GM23338 (cell line): ENCODE data around the gene PRKACA. TPM values are rescaled to one million over a fixed set of nuclear protein-coding genes. Genes with fewer than 3 reads are reported as not detected.
"Not testable (repeated sequence)": the region's sequence is repeated elsewhere in the genome, so short reads cannot be mapped to it uniquely, and the experiment has no call there.

Experiments used
- ATAC-seq: fragments of 200-7000 bp; cut with Tn5 transposase; 3 replicates; pipeline ENCODE4 v1.9.1; 2020
- DNase-seq: peaks from one replicate; pipeline ENCODE4 v3.0.0-alpha.2; 2015; ENCODE audit warnings: low spot score
- H2AFZ ChIP-seq: fragments of 200-600 bp; sonication (generic); 2 replicates; pipeline ENCODE4 v1.8.0; 2016; ENCODE audit warnings: antibody characterized with exemption, mild to moderate bottlenecking, moderate library complexity
- H3F3A ChIP-seq: fragments of 200-600 bp; sonication (generic); replicated peaks from 2 replicates; pipeline ENCODE4 v1.8.0; 2017; ENCODE audit warnings: antibody characterized with exemption, mixed run types, low read depth
- H3K27ac ChIP-seq: fragments of 200-600 bp; sonication (generic); 2 replicates; pipeline ENCODE4 v1.6.1; 2016; ENCODE audit warnings: low read depth
- H3K27me3 ChIP-seq: fragments of 200-600 bp; sonication (generic); 2 replicates; pipeline ENCODE4 v1.8.0; 2016; ENCODE audit warnings: mild to moderate bottlenecking, mixed run types, moderate library complexity; ENCODE audit not compliant: insufficient read depth
- H3K36me3 ChIP-seq: fragments of 200-600 bp; sonication (generic); 2 replicates; pipeline ENCODE4 v1.8.0; 2016; ENCODE audit warnings: mild to moderate bottlenecking; ENCODE audit not compliant: insufficient read depth
- H3K4me1 ChIP-seq: fragments of 200-600 bp; sonication (generic); 2 replicates; pipeline ENCODE4 v1.8.0; 2016; ENCODE audit warnings: mild to moderate bottlenecking, moderate library complexity; ENCODE audit not compliant: insufficient read depth
- H3K4me2 ChIP-seq: fragments of 200-600 bp; sonication (generic); 2 replicates; pipeline ENCODE4 v1.7.1; 2017; ENCODE audit warnings: mixed run types
- H3K4me3 ChIP-seq: fragments of 200-600 bp; sonication (generic); 2 replicates; pipeline ENCODE4 v1.6.1; 2016; ENCODE audit warnings: mixed run types
- H3K79me2 ChIP-seq: fragments of 200-600 bp; sonication (generic); replicated peaks from 2 replicates; pipeline ENCODE4 v1.8.0; 2017; ENCODE audit warnings: mild to moderate bottlenecking; ENCODE audit not compliant: insufficient read depth
- H3K9me2 ChIP-seq: fragments of 200-600 bp; sonication (generic); 2 replicates; pipeline ENCODE4 v1.8.0; 2017; ENCODE audit not compliant: insufficient read depth
- H4K20me1 ChIP-seq: fragments of 200-600 bp; sonication (generic); replicated peaks from 2 replicates; pipeline ENCODE4 v1.8.0; 2017; ENCODE audit warnings: mild to moderate bottlenecking; ENCODE audit not compliant: insufficient read depth
- H3K27ac Mint-ChIP-seq: 2 replicates; pipeline ENCODE4 v1.8.0; 2020; ENCODE audit warnings: inconsistent platforms, mild to moderate bottlenecking, moderate library complexity, mixed read lengths
- H3K27me3 Mint-ChIP-seq: 3 replicates; pipeline ENCODE4 v1.8.0; 2022; ENCODE audit warnings: low read depth, mild to moderate bottlenecking, moderate library complexity, mixed read lengths, inconsistent platforms; ENCODE audit not compliant: insufficient read depth, poor library complexity
- H3K36me3 Mint-ChIP-seq: 3 replicates; pipeline ENCODE4 v1.8.0; 2021; ENCODE audit warnings: low read depth, mild to moderate bottlenecking, inconsistent platforms, moderate library complexity, mixed read lengths
- H3K4me1 Mint-ChIP-seq: 3 replicates; pipeline ENCODE4 v1.8.0; 2020; ENCODE audit warnings: mild to moderate bottlenecking, inconsistent platforms, mixed read lengths
- H3K4me3 Mint-ChIP-seq: 3 replicates; pipeline ENCODE4 v1.8.0; 2021; ENCODE audit warnings: moderate library complexity, mild to moderate bottlenecking, inconsistent platforms, mixed read lengths
- H3K9me3 Mint-ChIP-seq: 3 replicates; pipeline ENCODE4 v1.8.0; 2020; ENCODE audit warnings: moderate library complexity, mild to moderate bottlenecking, inconsistent platforms, mixed read lengths
- CREB1 ChIP-seq: fragments of 250-450 bp; sonication (Bioruptor Pico); IDR thresholded peaks from 2 replicates; pipeline ENCODE4 v1.5.0; 2020; ENCODE audit warnings: low read depth, mild to moderate bottlenecking, moderate library complexity
- EZH2 ChIP-seq: fragments of 200-600 bp; sonication (generic); IDR thresholded peaks from one replicate; pipeline ENCODE4 v1.8.0; 2017; ENCODE audit warnings: antibody characterized with exemption, mild to moderate bottlenecking, low read depth; ENCODE audit not compliant: unreplicated experiment
- EZH2phosphoT487 ChIP-seq: fragments of 200-600 bp; sonication (generic); IDR thresholded peaks from one replicate; pipeline ENCODE4 v1.8.1; 2018; ENCODE audit warnings: antibody characterized with exemption; ENCODE audit not compliant: unreplicated experiment
- NANOG ChIP-seq: IDR thresholded peaks from 2 replicates; pipeline ENCODE4 v1.6.1; 2016; ENCODE audit warnings: antibody characterized with exemption, borderline replicate concordance
- REST ChIP-seq: IDR thresholded peaks from one replicate; pipeline ENCODE4 v1.6.1; 2018; ENCODE audit warnings: antibody characterized with exemption; ENCODE audit not compliant: unreplicated experiment
- STAT1 ChIP-seq: IDR thresholded peaks from one replicate; pipeline ENCODE4 v1.6.1; 2016; ENCODE audit warnings: antibody characterized with exemption; ENCODE audit not compliant: unreplicated experiment
- ZNF114 ChIP-seq: fragments of 250-450 bp; sonication (Bioruptor Pico); IDR thresholded peaks from 2 replicates; pipeline ENCODE4 v1.5.0; 2020; ENCODE audit warnings: mild to moderate bottlenecking, moderate library complexity
- ZNF331 ChIP-seq: fragments of 250-450 bp; sonication (Bioruptor Pico); IDR thresholded peaks from 2 replicates; pipeline ENCODE4 v1.5.0; 2020; ENCODE audit warnings: low read depth, mild to moderate bottlenecking, moderate library complexity
- polyA plus RNA-seq: library from polyadenylated mRNA; unstranded; fragments of >200 nt; fragmentation: Nextera tagmentation; extraction: Ambion mirVana; gene quantifications from 2 replicates; pipeline ENCODE4 v1.2.1, GENCODE V29; 2016
- total RNA-seq: library from RNA; depleted of rRNA; stranded (reverse); fragments of >200 nt; shearing (Covaris generic); gene quantifications from 2 replicates; pipeline ENCODE4 v1.2.3, GENCODE V29; 2014
- TF ChIP-seq, protein P1 (sequence below), 2 experiments: fragments of 200-600 bp in 1 of 2; sonication (generic) in 1 of 2; conservative IDR thresholded peaks; 2 replicates each; pipeline versions ENCODE4 v1.5.1 to v1.6.1; 2016 to 2017; ENCODE audit warnings: antibody characterized with exemption in 2 of 2, low read depth in 2 of 2, mild to moderate bottlenecking in 2 of 2, moderate library complexity in 1 of 2
- TF ChIP-seq, protein P2 (sequence below): IDR thresholded peaks from 2 replicates; pipeline ENCODE4 v1.6.1; 2016; ENCODE audit warnings: antibody characterized with exemption

Gene PRKACA
- total and polyA plus RNA-seq, 2 experiments from 2014 or later = 13.0 to 31.3 TPM

DNA sequence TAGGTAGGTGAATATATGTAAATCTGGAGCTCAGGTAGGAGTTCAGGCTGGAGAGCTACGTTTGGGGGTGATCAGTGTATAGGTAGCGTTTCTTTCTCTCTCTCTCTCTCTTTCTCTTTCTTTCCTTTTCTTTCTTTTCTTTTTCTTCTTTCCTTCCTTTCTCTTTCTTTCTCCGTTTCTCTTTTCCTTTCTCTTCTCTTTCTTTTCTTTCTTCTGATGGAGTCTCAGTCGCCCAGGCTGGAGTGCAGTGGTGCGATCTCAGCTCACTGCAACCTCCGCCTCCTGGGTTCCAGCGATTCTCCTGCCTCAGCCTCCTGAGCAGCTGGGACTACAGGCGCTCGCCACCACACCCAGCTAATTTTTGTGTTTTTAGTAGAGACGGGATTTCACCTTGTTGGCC is 28.6 kb upstream of the PRKACA start:
- H3K9me2 ChIP-seq, ATAC-seq, H3K9me3 Mint-ChIP-seq, H3K4me3 Mint-ChIP-seq, H3K36me3 ChIP-seq, DNase-seq, H3K36me3 Mint-ChIP-seq, H3K4me2 ChIP-seq, H3K27ac Mint-ChIP-seq, H3K4me3 ChIP-seq, H2AFZ ChIP-seq, H3K79me2 ChIP-seq, H3K27me3 ChIP-seq, H3K27ac ChIP-seq: not testable (repeated sequence)
- Mint-ChIP-seq H3K27me3 (peaks cover 19% of the 10 kb centered on the region), H3K4me1 (peaks cover 32% of the 10 kb centered on the region)
- Histone ChIP-seq H4K20me1 (peaks cover 12% of the 10 kb centered on the region; the same call in 1 of the 2 replicates), H3F3A (0 out of 2 replicates have a peak, but pooled peaks cover 11% of the 10 kb centered on the region), H3K4me1 (peaks cover 26% of the 10 kb centered on the region; the same call in 1 of the 2 replicates)

DNA sequence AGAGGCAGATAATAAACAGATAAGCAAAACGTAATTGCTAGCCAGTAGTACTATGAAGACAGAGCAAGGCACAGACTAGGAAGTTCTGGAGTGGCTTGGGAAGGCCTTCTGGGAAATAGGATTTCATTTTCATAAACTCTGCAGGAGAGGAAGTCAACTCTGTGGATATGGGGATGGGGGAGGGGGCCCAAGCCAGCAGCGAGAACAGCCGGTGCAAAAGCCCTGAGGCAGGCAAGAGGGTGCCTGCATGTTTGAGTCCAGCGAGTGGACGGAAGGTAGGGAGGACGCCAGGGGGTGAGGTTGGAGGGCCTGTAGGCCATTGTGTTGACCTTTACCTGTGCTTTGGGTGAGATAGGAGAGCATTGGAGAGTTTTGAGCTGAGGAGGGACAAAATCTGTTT is 27.8 kb upstream of the PRKACA start:
- H3K36me3 ChIP-seq = no peaks in the 10 kb centered on the region; the same call in 1 of the 2 replicates
- ATAC-seq = no peak
- Mint-ChIP-seq H3K27ac (no peak overlapping the region), H3K4me1 (peaks cover 32% of the 10 kb centered on the region), H3K9me3 (peaks cover 3% of the 10 kb centered on the region; the same call in 1 of the 3 replicates), H3K36me3 (no peaks in the 10 kb centered on the region; the same call in 2 of the 3 replicates), H3K27me3 (peaks cover 19% of the 10 kb centered on the region), H3K4me3 (no peak overlapping the region)
- no peaks in the 10 kb centered on the region for H3K9me2 ChIP-seq
- DNase-seq = no peak
- no peaks in the 10 kb centered on the region for H3K79me2 ChIP-seq
- H3K27ac ChIP-seq = no peak overlapping the region
- H3K4me3 ChIP-seq = no peak overlapping the region
- H3F3A ChIP-seq = 0 out of 2 replicates have a peak, but pooled peaks cover 10% of the 10 kb centered on the region
- peaks cover 12% of the 10 kb centered on the region; the same call in 1 of the 2 replicates for H4K20me1 ChIP-seq
- H3K4me1 ChIP-seq = peaks cover 26% of the 10 kb centered on the region; the same call in 1 of the 2 replicates
- H3K4me2 ChIP-seq = no peak overlapping the region
- H2AFZ ChIP-seq = no peak overlapping the region
- H3K27me3 ChIP-seq = no peaks in the 10 kb centered on the region
- TF ChIP-seq REST (no peak), ZNF114 (no peak), STAT1 (no peak), NANOG (no peak), EZH2phosphoT487 (no peak), EZH2 (no peak), ZNF331 (no peak), CREB1 (CRISPR knock-in tag) (no peak)
- TF ChIP-seq, protein P1, sequence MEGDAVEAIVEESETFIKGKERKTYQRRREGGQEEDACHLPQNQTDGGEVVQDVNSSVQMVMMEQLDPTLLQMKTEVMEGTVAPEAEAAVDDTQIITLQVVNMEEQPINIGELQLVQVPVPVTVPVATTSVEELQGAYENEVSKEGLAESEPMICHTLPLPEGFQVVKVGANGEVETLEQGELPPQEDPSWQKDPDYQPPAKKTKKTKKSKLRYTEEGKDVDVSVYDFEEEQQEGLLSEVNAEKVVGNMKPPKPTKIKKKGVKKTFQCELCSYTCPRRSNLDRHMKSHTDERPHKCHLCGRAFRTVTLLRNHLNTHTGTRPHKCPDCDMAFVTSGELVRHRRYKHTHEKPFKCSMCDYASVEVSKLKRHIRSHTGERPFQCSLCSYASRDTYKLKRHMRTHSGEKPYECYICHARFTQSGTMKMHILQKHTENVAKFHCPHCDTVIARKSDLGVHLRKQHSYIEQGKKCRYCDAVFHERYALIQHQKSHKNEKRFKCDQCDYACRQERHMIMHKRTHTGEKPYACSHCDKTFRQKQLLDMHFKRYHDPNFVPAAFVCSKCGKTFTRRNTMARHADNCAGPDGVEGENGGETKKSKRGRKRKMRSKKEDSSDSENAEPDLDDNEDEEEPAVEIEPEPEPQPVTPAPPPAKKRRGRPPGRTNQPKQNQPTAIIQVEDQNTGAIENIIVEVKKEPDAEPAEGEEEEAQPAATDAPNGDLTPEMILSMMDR (conservative IDR thresholded peaks at IDR 0.05; ENCODE audit: low read depth in 2 of 2) = no peak
- TF ChIP-seq, protein P2, sequence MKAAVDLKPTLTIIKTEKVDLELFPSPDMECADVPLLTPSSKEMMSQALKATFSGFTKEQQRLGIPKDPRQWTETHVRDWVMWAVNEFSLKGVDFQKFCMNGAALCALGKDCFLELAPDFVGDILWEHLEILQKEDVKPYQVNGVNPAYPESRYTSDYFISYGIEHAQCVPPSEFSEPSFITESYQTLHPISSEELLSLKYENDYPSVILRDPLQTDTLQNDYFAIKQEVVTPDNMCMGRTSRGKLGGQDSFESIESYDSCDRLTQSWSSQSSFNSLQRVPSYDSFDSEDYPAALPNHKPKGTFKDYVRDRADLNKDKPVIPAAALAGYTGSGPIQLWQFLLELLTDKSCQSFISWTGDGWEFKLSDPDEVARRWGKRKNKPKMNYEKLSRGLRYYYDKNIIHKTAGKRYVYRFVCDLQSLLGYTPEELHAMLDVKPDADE = no peak
